IMR-90 (cell line): ENCODE data around the gene PITRM1. TPM values are rescaled to one million over a fixed set of nuclear protein-coding genes. Genes with fewer than 3 reads are reported as not detected.

ENCODE experiments used
- ATAC-seq: fragments of 200-7000 bp; cut with Tn5 transposase; 2 replicates; pipeline ENCODE4 v1.9.1; 2020; ENCODE audit warnings: low read depth, mild to moderate bottlenecking, moderate library complexity
- BruUV-seq: library from RNA; stranded (reverse); fragments of 400-500 nt; replicated peaks from 2 replicates; lab custom pipeline; 2021; lab: Mats Ljungman, UMichigan
- CTCF ChIA-PET: fragments of 300-600 bp; formaldehyde crosslinking; extraction: SDS; loops from one replicate; lab custom pipeline; 2021; ENCODE audit warnings: antibody characterized with exemption; lab: Yijun Ruan, JAX
- POLR2A ChIA-PET: fragments of 300-600 bp; sonication (Branson Sonifier 250); formaldehyde crosslinking; loops from one replicate; lab custom pipeline; 2022; ENCODE audit warnings: antibody characterized with exemption; ENCODE audit not compliant: unreplicated experiment; lab: Charles Lee
- DNase-seq: peaks from one replicate; pipeline ENCODE4 v3.0.0; 2013
- H2AFZ ChIP-seq: replicated peaks from 2 replicates; pipeline ENCODE3; 2013; ENCODE audit warnings: low read length, mild to moderate bottlenecking; ENCODE audit not compliant: poor library complexity
- H2AK5ac ChIP-seq: 2 replicates; pipeline ENCODE4 v1.6.1; 2013; ENCODE audit warnings: low read depth, low read length, inconsistent platforms
- H2AK9ac ChIP-seq: replicated peaks from 2 replicates; pipeline ENCODE3; 2013; ENCODE audit warnings: mild to moderate bottlenecking, low read depth, low read length, moderate library complexity; ENCODE audit not compliant: poor library complexity
- H2BK120ac ChIP-seq: 2 replicates; pipeline ENCODE4 v1.6.1; 2013; ENCODE audit warnings: low read depth, low read length, inconsistent platforms
- H2BK15ac ChIP-seq: 3 replicates; pipeline ENCODE4 v1.6.1; 2013; ENCODE audit warnings: low read depth, low read length, inconsistent platforms
- H2BK20ac ChIP-seq: 2 replicates; pipeline ENCODE4 v1.6.1; 2013; ENCODE audit warnings: low read depth, mild to moderate bottlenecking, inconsistent platforms, low read length, moderate library complexity
- H2BK5ac ChIP-seq: 2 replicates; pipeline ENCODE4 v1.6.1; 2013; ENCODE audit warnings: mild to moderate bottlenecking, low read depth, low read length, inconsistent platforms; ENCODE audit not compliant: poor library complexity, severe bottlenecking
- H3K14ac ChIP-seq: replicated peaks from 2 replicates; pipeline ENCODE4 v1.6.1; 2013; ENCODE audit warnings: low read depth, low read length, inconsistent platforms
- H3K18ac ChIP-seq: 2 replicates; pipeline ENCODE4 v1.6.1; 2013; ENCODE audit warnings: low read depth, low read length, control low read depth
- H3K23ac ChIP-seq: 2 replicates; pipeline ENCODE4 v1.6.1; 2013; ENCODE audit warnings: low read depth, low read length, inconsistent platforms
- H3K27ac ChIP-seq: 2 replicates; pipeline ENCODE4 v1.5.1; 2013; ENCODE audit warnings: mild to moderate bottlenecking, control low read depth, low read length; ENCODE audit not compliant: insufficient read depth
- H3K27me3 ChIP-seq: 2 replicates; pipeline ENCODE4 v1.6.1; 2013; ENCODE audit warnings: low read length; ENCODE audit not compliant: control insufficient read depth, insufficient read depth
- H3K36me3 ChIP-seq: 2 replicates; pipeline ENCODE4 v1.6.1; 2013; ENCODE audit warnings: low read length, mixed read lengths; ENCODE audit not compliant: control insufficient read depth, insufficient read depth
- H3K4ac ChIP-seq: 2 replicates; pipeline ENCODE4 v1.6.1; 2013; ENCODE audit warnings: low read depth, low read length, inconsistent platforms
- H3K4me1 ChIP-seq: 2 replicates; pipeline ENCODE4 v1.6.1; 2013; ENCODE audit warnings: low read length, mixed read lengths; ENCODE audit not compliant: control insufficient read depth, insufficient read depth
- H3K4me2 ChIP-seq: 2 replicates; pipeline ENCODE4 v1.6.1; 2013; ENCODE audit warnings: low read depth, mild to moderate bottlenecking, control low read depth, low read length, moderate library complexity
- H3K4me3 ChIP-seq: 2 replicates; pipeline ENCODE4 v1.5.1; 2013; ENCODE audit warnings: low read depth, mild to moderate bottlenecking, control low read depth, low read length, moderate library complexity; ENCODE audit not compliant: insufficient read depth
- H3K56ac ChIP-seq: 2 replicates; pipeline ENCODE4 v1.6.1; 2013; ENCODE audit warnings: low read length, inconsistent platforms; ENCODE audit not compliant: insufficient read depth; ENCODE audit errors: extremely low read depth
- H3K79me1 ChIP-seq, 2 experiments: 2 replicates each; pipeline ENCODE4 v1.6.1; 2013; ENCODE audit warnings: low read length in 2 of 2, inconsistent platforms in 1 of 2, low read depth in 1 of 2
- H3K9ac ChIP-seq: 2 replicates; pipeline ENCODE4 v1.6.1; 2013; ENCODE audit warnings: low read depth, low read length, control low read depth
- H3K9me1 ChIP-seq: 2 replicates; pipeline ENCODE4 v1.6.1; 2013; ENCODE audit warnings: low read length, inconsistent platforms; ENCODE audit not compliant: insufficient read depth
- H3K9me3 ChIP-seq: 2 replicates; pipeline ENCODE4 v1.6.1; 2013; ENCODE audit warnings: low read length; ENCODE audit not compliant: control insufficient read depth, insufficient read depth
- H4K20me1 ChIP-seq: 2 replicates; pipeline ENCODE4 v1.6.1; 2013; ENCODE audit warnings: low read length, inconsistent platforms; ENCODE audit not compliant: insufficient read depth
- H4K5ac ChIP-seq: 2 replicates; pipeline ENCODE4 v1.6.1; 2013; ENCODE audit warnings: mild to moderate bottlenecking, low read depth, low read length, control low read depth
- H4K8ac ChIP-seq, 2 experiments: 2 replicates each; pipeline ENCODE4 v1.6.1; 2013; ENCODE audit warnings: low read depth in 2 of 2, low read length in 2 of 2, control low read depth in 1 of 2, inconsistent platforms in 1 of 2
- H4K91ac ChIP-seq: 2 replicates; pipeline ENCODE4 v1.6.1; 2013; ENCODE audit warnings: low read depth, low read length, inconsistent platforms; ENCODE audit not compliant: insufficient read depth
- BHLHE40 ChIP-seq: fragments of 150-350 bp; IDR thresholded peaks from 2 replicates; pipeline ENCODE4 v1.6.1; 2016; ENCODE audit warnings: mild to moderate bottlenecking, low read depth, low read length
- CEBPB ChIP-seq: IDR thresholded peaks from 2 replicates; pipeline ENCODE4 v1.6.1; 2012; ENCODE audit warnings: low read depth, low read length, improper control_type of control experiment
- CHD1 ChIP-seq: IDR thresholded peaks from 2 replicates; pipeline ENCODE4 v1.6.1; 2012; ENCODE audit warnings: low read depth, low read length, improper control_type of control experiment
- ELK1 ChIP-seq: fragments of 150-350 bp; IDR thresholded peaks from 2 replicates; pipeline ENCODE4 v1.6.1; 2016; ENCODE audit warnings: low read depth, mild to moderate bottlenecking, low read length, moderate library complexity, borderline replicate concordance
- FOS ChIP-seq: fragments of 150-350 bp; IDR thresholded peaks from 2 replicates; pipeline ENCODE4 v1.6.1; 2016; ENCODE audit warnings: low read depth, low read length
- MAFK ChIP-seq: IDR thresholded peaks from 2 replicates; pipeline ENCODE4 v1.6.1; 2012; ENCODE audit warnings: low read depth, low read length, improper control_type of control experiment
- MAZ ChIP-seq: IDR thresholded peaks from 2 replicates; pipeline ENCODE4 v1.6.1; 2012; ENCODE audit warnings: low read depth, mild to moderate bottlenecking, low read length, improper control_type of control experiment, moderate library complexity, borderline replicate concordance
- MXI1 ChIP-seq: IDR thresholded peaks from 2 replicates; pipeline ENCODE4 v1.6.1; 2012; ENCODE audit warnings: low read depth, mild to moderate bottlenecking, low read length, moderate library complexity, borderline replicate concordance
- NFE2L2 ChIP-seq: fragments of 150-350 bp; IDR thresholded peaks from 2 replicates; pipeline ENCODE4 v1.6.1; 2016; ENCODE audit warnings: low read depth, mild to moderate bottlenecking, low read length
- POLR2A ChIP-seq: IDR thresholded peaks from 2 replicates; pipeline ENCODE4 v1.6.1; 2012; ENCODE audit warnings: mild to moderate bottlenecking, low read depth, low read length
- RAD21 ChIP-seq: IDR thresholded peaks from 2 replicates; pipeline ENCODE4 v1.6.1; 2012; ENCODE audit warnings: low read length, improper control_type of control experiment
- RCOR1 ChIP-seq: IDR thresholded peaks from 2 replicates; pipeline ENCODE4 v1.6.1; 2012; ENCODE audit warnings: mild to moderate bottlenecking, low read length, improper control_type of control experiment; ENCODE audit not compliant: insufficient replicate concordance
- RFX5 ChIP-seq: IDR thresholded peaks from 2 replicates; pipeline ENCODE4 v1.8.0; 2012; ENCODE audit warnings: low read depth, mild to moderate bottlenecking, low read length, moderate library complexity
- SMC3 ChIP-seq: fragments of 150-350 bp; IDR thresholded peaks from 2 replicates; pipeline ENCODE4 v1.6.1; 2016; ENCODE audit warnings: low read depth, mild to moderate bottlenecking, antibody characterized with exemption, low read length, moderate library complexity
- USF2 ChIP-seq: fragments of 150-350 bp; IDR thresholded peaks from 2 replicates; pipeline ENCODE4 v1.6.1; 2017; ENCODE audit warnings: mild to moderate bottlenecking, antibody characterized with exemption, low read length, low read depth
- WGBS, 2 experiments: methylation state at CpG; one replicate each; pipeline versions ENCODE4 v1.1.5 to v1.1.7; 2013; ENCODE audit warnings: missing lambda C conversion rate in 2 of 2; ENCODE audit not compliant: insufficient read length in 1 of 2; ENCODE audit errors: extremely low coverage in 2 of 2; 5-methylcytosine and 5-hydroxymethylcytosine counted together
- dilution Hi-C: fragments of 300-500 bp; cut with HindIII; formaldehyde crosslinking; loops from one replicate; pipeline ENCODE4 v1.14.3; 2018; ENCODE audit warnings: low sequenced_read_pairs; ENCODE audit not compliant: unreplicated experiment
- in situ Hi-C: fragments of 300-500 bp; cut with MboI; formaldehyde crosslinking; loops from 3 replicates; pipeline ENCODE4 v1.14.3; 2019; ENCODE audit warnings: low sequenced_read_pairs, inconsistent platforms, mixed read lengths
- intact Hi-C: fragments of 100-400 bp; cut with micrococcal nuclease; formaldehyde crosslinking; loops from 2 replicates; pipeline ENCODE4 v1.10.0; 2022
- polyA plus RNA-seq, 3 experiments: library from polyadenylated mRNA; depleted of rRNA; stranded (reverse); fragments of >200 nt; gene quantifications; 2 replicates each; pipeline ENCODE4 v1.2.3, GENCODE V29; 2012; ENCODE audit warnings: low replicate concordance in 1 of 3
- total RNA-seq: library from RNA; depleted of rRNA; stranded (reverse); fragments of >200 nt; gene quantifications from 2 replicates; pipeline ENCODE4 v1.2.3, GENCODE V29; 2012
- TF ChIP-seq, protein P1 (sequence below): conservative IDR thresholded peaks from 2 replicates; pipeline ENCODE4 v1.5.1; 2012; ENCODE audit warnings: mild to moderate bottlenecking, low read depth, low read length, improper control_type of control experiment

Gene PITRM1
- total and polyA plus RNA-seq, 2 of the 4 experiments (the other 2 are of a cell fraction), result 97.1 to 124 TPM

DNA sequence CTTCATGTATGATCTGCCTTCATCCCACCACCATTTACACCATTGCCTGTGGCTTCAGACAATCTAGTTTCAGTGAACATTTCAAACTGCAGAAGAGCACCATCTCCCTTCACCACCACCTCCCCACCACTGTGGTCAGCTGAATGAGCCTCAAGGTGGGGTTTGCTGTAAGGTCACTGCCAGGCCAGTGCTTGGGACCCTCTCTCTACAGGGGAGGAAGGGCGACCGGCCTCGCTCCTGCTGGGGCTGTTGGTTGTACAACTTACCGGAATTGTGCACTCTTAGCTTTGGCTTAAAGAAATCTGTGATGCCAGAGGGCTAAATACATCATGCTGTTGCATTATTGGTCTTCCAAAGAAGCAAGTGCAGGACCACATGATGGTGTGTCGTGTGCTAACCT lies 78.6 kb downstream of the PITRM1 start:
- Histone ChIP-seq H3K27me3 (no peaks in the 10 kb centered on the region), H3K14ac (peak overlapping the region; percentile 62), H3K4ac (peak overlapping the region; percentile 80), H3K79me1 (peaks cover 25 to 76% of the 10 kb centered on the region in 2 experiments), H3K9me1 (peaks cover 39% of the 10 kb centered on the region), H2BK5ac (peak overlapping the region; percentile 98), H3K18ac (peak overlapping the region; percentile 89), H4K20me1 (peaks cover 31% of the 10 kb centered on the region; the same call in 1 of the 2 replicates), H2BK120ac (peak overlapping the region; percentile 88), H3K9me3 (no peaks in the 10 kb centered on the region), H4K91ac (peak overlapping the region; percentile 96), H3K23ac (peak overlapping the region; percentile 55), H3K4me2 (peak overlapping the region; percentile 14; the same call in 1 of the 2 replicates), H3K27ac (peak overlapping the region; percentile 91), H3K4me1 (peaks cover 48% of the 10 kb centered on the region), H3K36me3 (peaks cover 23% of the 10 kb centered on the region), H3K56ac (peak overlapping the region; percentile 85), H2BK20ac (peak overlapping the region; percentile 58), H2AK5ac (peak overlapping the region; percentile 97), H4K5ac (peak overlapping the region; percentile 80; the same call in 1 of the 2 replicates), H3K4me3 (no peak overlapping the region), H2BK15ac (peak overlapping the region; percentile 77; the same call in 2 of the 3 replicates), H3K9ac (peak overlapping the region; percentile 60; the same call in 1 of the 2 replicates), H4K8ac (peak overlapping the region; percentile 30 to 92), H2AK9ac (peak overlapping the region; percentile 37), H2AFZ (peak overlapping the region; percentile 6)
- POLR2A ChIA-PET, result interaction anchor here (0.6 kb wide), 1 partner anchor 1592 kb away, joined by 3 read pairs; no protein-coding TSS in a partner anchor
- dilution Hi-C loops (no loop called here), intact Hi-C loops (loop anchor here (2.0 kb wide), 1 partner anchor 25 kb away; no protein-coding TSS in a partner anchor), in situ Hi-C loops (no loop called here)
- CTCF ChIA-PET, result no interaction called here
- ATAC-seq (no peak), DNase-seq (no peak)
- no TSS peak for BruUV-seq
- TF ChIP-seq BHLHE40, result no peak
- no peak for TF ChIP-seq POLR2A
- no peak for TF ChIP-seq MXI1
- no peak for TF ChIP-seq SMC3
- TF ChIP-seq NFE2L2, result no peak
- TF ChIP-seq FOS, result no peak
- no peak for TF ChIP-seq MAFK
- TF ChIP-seq, protein P1, sequence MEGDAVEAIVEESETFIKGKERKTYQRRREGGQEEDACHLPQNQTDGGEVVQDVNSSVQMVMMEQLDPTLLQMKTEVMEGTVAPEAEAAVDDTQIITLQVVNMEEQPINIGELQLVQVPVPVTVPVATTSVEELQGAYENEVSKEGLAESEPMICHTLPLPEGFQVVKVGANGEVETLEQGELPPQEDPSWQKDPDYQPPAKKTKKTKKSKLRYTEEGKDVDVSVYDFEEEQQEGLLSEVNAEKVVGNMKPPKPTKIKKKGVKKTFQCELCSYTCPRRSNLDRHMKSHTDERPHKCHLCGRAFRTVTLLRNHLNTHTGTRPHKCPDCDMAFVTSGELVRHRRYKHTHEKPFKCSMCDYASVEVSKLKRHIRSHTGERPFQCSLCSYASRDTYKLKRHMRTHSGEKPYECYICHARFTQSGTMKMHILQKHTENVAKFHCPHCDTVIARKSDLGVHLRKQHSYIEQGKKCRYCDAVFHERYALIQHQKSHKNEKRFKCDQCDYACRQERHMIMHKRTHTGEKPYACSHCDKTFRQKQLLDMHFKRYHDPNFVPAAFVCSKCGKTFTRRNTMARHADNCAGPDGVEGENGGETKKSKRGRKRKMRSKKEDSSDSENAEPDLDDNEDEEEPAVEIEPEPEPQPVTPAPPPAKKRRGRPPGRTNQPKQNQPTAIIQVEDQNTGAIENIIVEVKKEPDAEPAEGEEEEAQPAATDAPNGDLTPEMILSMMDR, result no peak
- no peak for TF ChIP-seq RCOR1
- TF ChIP-seq CEBPB, result no peak
- TF ChIP-seq CHD1, result no peak
- TF ChIP-seq RFX5, result no peak
- no peak for TF ChIP-seq ELK1
- TF ChIP-seq RAD21, result no peak
- no peak for TF ChIP-seq USF2
- no peak for TF ChIP-seq MAZ
- WGBS, 2 experiments, result 100% methylated on average over 1 of the region's 5 CpGs; no CpG with 5 or more reads in 1 of the 2 experiments
